ENCODE data around the gene ETS2.

The ETS2 gene

DNA sequence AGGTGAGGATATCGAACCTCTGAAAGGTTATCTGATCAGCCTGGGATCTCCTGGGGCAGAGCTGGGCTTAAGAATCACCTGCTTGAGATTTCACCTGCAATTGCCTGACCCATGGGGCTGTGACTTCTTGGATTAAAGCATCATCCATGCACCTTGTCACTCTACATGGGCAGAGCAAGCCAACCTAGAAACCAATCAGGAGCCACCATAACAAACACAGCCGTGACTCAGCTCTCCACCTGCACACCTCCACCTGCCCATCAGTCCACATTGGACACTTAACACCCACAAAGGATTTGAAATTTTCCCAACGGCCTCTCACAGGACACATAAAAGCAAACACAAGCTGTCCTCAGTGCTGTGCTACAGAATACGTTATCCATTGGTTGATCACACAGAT, 35.1 kb upstream of the ETS2 start:
- DNase-seq (ENCODE audit: low spot score in 2 of 2) (no peak), ATAC-seq (replicated peaks; ENCODE audit: extremely low read depth, poor library complexity, severe bottlenecking) (no peak)
- Mint-ChIP-seq H3K36me3 (ENCODE audit: insufficient read depth) (peaks cover 5% of the 10 kb centered on the region), H3K4me1 (peaks cover 35% of the 10 kb centered on the region), H3K27me3 (peaks cover 14% of the 10 kb centered on the region), H3K4me3 (no peak overlapping the region), H3K27ac (ENCODE audit: low read depth) (no peak overlapping the region), H3K9me3 (peaks cover 5% of the 10 kb centered on the region)

DNA sequence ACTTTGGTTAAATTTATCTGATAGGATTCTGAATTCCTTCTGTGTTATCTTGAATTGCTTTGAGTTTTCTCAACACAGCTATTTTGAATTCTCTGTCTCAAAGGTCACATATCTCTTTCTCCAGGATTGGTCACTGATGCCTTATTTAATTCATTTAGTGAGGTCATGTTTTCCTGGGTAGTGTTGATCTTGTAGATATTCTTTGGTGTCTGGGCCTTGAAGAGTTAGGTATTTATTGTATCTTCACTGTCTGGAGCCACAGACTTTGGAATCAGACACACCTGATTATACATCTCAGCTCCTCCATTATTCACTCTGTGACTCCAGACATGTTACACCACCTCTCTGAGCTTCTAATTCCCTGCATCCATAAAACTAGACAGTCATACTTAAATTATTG, 34.2 kb upstream of the ETS2 start:
- H3K27ac Mint-ChIP-seq (ENCODE audit: low read depth), result no peak overlapping the region
- peaks cover 32% of the 10 kb centered on the region for H3K4me1 Mint-ChIP-seq
- no peaks in the 10 kb centered on the region for H3K9me3 Mint-ChIP-seq
- DNase-seq (ENCODE audit: low spot score in 2 of 2) (no peak), ATAC-seq (replicated peaks; ENCODE audit: extremely low read depth, poor library complexity, severe bottlenecking) (no peak)
- H3K36me3 Mint-ChIP-seq (ENCODE audit: insufficient read depth), result peaks cover 5% of the 10 kb centered on the region
- H3K27me3 Mint-ChIP-seq, result peaks cover 14% of the 10 kb centered on the region
- no peak overlapping the region for H3K4me3 Mint-ChIP-seq

DNA sequence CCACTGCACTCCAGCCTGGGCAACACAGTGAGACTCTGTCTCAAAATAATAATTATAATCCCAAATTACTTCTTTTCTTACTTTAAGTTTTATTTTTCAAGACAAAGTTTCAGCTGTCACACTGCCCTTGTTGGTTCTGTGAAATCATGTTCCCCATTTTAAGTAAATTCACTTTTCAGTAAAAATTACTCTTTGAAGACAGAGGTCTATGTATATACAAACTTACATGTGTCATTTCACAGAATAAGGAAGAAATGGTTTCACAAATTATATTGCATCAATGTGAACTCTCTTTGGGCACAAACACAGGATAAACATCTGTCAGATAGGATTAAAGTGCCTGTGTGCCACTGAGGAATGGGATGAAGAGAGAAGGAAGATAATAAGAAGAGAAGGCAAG, 33.1 kb upstream of the ETS2 start:
- H3K36me3 Mint-ChIP-seq (ENCODE audit: insufficient read depth), result no peaks in the 10 kb centered on the region
- H3K4me1 Mint-ChIP-seq, result peaks cover 33% of the 10 kb centered on the region
- H3K9me3 Mint-ChIP-seq, result no peaks in the 10 kb centered on the region
- ATAC-seq (replicated peaks; ENCODE audit: extremely low read depth, poor library complexity, severe bottlenecking), result no peak
- no peak overlapping the region for H3K4me3 Mint-ChIP-seq
- no peak overlapping the region for H3K27ac Mint-ChIP-seq (ENCODE audit: low read depth)
- DNase-seq (ENCODE audit: low spot score in 2 of 2), result no peak
- peaks cover 14% of the 10 kb centered on the region for H3K27me3 Mint-ChIP-seq

DNA sequence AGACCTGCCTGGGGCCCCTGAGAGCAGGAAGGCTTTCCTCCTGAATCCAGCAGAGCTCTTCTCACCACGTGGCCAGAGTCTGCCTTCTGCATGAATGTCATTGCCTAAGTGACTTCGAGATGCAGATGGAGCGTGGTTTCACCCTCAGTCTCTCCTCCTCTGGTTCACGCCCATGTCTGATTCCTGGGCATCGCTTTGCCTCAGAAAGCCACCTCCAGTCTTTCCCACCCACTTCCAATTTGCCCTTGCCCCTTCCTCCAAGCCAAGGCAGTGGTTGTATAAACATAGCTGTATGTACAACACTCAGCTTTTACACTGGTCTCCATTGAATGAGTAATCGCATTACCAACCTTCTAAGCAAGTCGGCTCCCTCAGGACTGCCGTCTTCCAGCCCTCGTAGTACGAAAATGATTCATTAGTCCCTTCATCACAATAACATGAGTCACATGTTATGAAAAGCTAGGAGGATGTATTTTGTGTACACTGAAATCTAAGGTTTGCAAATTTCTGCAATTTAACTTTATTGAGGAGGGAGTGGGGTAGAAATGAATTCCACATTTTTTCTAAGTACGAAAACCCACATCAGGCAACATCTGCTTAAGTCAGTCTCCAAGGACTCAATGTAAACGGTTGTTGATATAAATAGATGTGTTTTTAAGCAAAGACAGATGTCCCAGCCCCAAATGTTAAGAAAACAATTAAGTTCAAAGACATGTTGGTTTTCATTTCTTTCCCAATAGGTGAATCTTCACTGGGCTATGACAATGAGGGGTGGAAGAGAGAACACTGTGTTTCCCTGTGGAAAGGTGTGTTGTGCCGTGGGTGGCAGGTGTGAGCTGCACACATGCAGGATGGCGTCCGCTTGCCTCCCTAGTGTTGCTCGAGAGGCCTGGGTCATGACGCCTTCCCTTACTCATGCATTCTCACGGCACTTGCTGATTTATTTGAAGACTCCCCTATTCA, 32.3 kb upstream of the ETS2 start:
- no peak for DNase-seq (ENCODE audit: low spot score in 2 of 2)
- peaks cover 31% of the 10 kb centered on the region for H3K4me1 Mint-ChIP-seq

DNA sequence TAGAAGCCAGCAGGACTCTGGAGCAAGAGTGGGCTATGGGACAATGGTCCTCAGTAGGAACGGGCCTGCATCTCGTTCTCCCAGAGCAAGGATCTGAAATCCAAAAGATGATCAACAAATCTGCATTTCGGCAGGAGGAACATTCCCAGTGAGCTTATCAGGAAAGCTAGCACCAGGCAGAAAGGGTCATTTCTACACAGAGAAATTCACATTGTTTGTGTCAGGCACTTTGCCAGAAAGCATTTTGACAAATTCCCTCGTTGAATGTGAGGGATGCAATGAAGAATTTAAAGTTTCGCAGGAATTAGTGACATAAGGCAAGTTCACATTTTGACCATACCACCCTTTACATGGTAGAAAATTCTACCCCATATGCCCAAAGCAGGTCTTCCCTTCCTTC, 31.6 kb upstream of the ETS2 start:
- ATAC-seq (replicated peaks; ENCODE audit: extremely low read depth, poor library complexity, severe bottlenecking) (no peak), DNase-seq (ENCODE audit: low spot score in 2 of 2) (no peak)
- H3K4me1 Mint-ChIP-seq, result peaks cover 23% of the 10 kb centered on the region
- H3K9me3 Mint-ChIP-seq, result peaks cover 5% of the 10 kb centered on the region
- H3K4me3 Mint-ChIP-seq, result no peak overlapping the region
- no peaks in the 10 kb centered on the region for H3K36me3 Mint-ChIP-seq (ENCODE audit: insufficient read depth)
- H3K27me3 Mint-ChIP-seq, result peaks cover 14% of the 10 kb centered on the region
- no peak overlapping the region for H3K27ac Mint-ChIP-seq (ENCODE audit: low read depth)

More for the DNA sequence above, 32.3 kb upstream of the ETS2 start:
- no peaks in the 10 kb centered on the region for H3K36me3 Mint-ChIP-seq (ENCODE audit: insufficient read depth)
- H3K27ac Mint-ChIP-seq (ENCODE audit: low read depth), result no peak overlapping the region
- peaks cover 1% of the 10 kb centered on the region for H3K9me3 Mint-ChIP-seq
- ATAC-seq (replicated peaks; ENCODE audit: extremely low read depth, poor library complexity, severe bottlenecking), result no peak
- peaks cover 14% of the 10 kb centered on the region for H3K27me3 Mint-ChIP-seq
- no peak overlapping the region for H3K4me3 Mint-ChIP-seq

DNA sequence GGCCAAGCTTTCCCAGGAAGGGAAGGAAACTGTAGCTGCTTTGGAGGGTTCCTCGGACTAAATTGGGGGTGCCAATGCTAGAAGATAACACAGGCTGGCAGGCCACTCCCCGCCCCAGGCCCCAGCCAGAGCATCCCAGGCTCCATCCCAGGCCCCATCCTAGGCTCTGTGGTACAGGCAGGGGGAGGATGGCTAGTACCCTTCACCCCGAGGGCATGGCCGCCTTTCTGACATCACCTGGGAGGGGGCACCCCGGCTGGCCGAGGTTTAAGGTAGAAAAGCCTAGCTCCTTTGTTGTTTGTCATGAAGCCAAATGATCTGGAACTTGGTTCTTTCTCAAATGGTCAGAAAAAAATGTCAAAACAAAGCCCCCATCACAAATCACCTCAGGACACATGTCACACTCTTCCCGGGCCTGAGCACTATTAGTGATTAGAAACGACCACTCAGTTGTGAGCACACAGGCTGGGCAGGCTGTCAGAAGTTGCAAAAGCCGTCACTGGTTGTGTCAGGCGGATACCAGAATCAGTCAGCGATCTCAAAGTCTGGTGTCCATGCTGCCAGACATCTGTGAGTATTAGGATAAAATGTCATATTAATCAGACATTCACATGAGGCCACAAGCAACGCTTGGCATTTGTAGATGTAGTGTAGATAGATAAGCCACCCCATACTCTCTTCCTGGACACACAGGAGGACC, 31.0 kb upstream of the ETS2 start:
- no peak for DNase-seq (ENCODE audit: low spot score in 2 of 2)
- H3K36me3 Mint-ChIP-seq (ENCODE audit: insufficient read depth), result no peaks in the 10 kb centered on the region
- no peak for ATAC-seq (replicated peaks; ENCODE audit: extremely low read depth, poor library complexity, severe bottlenecking)
- peaks cover 20% of the 10 kb centered on the region for H3K4me1 Mint-ChIP-seq
- H3K4me3 Mint-ChIP-seq, result no peak overlapping the region
- no peak overlapping the region for H3K27ac Mint-ChIP-seq (ENCODE audit: low read depth)
- H3K9me3 Mint-ChIP-seq, result peaks cover 5% of the 10 kb centered on the region
- H3K27me3 Mint-ChIP-seq, result peaks cover 14% of the 10 kb centered on the region

DNA sequence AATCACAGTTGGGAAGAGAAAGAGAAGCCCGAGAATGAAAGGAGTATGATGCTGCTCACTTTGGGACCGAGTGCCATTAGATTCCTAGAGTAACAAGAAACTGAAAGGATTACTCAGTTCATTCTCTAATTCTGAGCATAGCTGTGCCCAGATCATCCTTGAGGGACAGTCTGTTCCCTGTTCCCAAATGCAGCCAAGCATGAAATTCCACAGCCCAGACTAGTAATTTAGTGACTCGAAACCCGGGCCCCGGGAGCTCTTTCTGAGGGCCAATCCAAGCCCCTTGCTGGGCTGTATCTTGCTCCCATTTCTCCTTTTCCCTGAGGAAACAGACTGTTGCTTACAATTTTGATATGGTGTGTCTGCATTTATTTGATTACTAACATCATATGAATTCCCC, 30.0 kb upstream of the ETS2 start:
- Mint-ChIP-seq H3K4me3 (no peak overlapping the region), H3K36me3 (ENCODE audit: insufficient read depth) (no peaks in the 10 kb centered on the region), H3K9me3 (peaks cover 5% of the 10 kb centered on the region), H3K27ac (ENCODE audit: low read depth) (no peak overlapping the region), H3K27me3 (peaks cover 14% of the 10 kb centered on the region), H3K4me1 (peaks cover 20% of the 10 kb centered on the region)
- DNase-seq (ENCODE audit: low spot score in 2 of 2) (no peak), ATAC-seq (replicated peaks; ENCODE audit: extremely low read depth, poor library complexity, severe bottlenecking) (no peak)

DNA sequence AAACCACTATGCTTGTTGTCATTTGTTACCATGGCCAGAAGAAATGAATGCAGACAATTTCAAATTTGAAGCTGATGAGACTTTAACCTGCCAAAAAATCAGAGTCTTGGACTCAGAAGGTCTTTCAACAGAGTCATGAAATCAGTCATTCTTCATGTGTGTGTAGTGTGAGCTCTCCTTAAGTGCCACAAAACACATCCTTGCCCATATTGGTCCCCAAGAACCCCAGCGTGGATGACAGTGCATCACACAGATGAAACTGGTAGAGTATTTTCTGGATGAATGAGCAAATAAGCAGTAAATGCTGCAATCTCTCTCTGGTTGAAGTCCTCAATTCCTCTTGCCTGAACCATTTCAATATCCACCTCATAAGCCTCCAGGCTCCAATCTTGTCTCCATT, 28.7 kb upstream of the ETS2 start:
- H3K9me3 Mint-ChIP-seq, result peaks cover 5% of the 10 kb centered on the region
- peaks cover 14% of the 10 kb centered on the region for H3K27me3 Mint-ChIP-seq
- no peak overlapping the region for H3K4me3 Mint-ChIP-seq
- H3K27ac Mint-ChIP-seq (ENCODE audit: low read depth), result peak overlapping the region; percentile 33
- ATAC-seq (replicated peaks; ENCODE audit: extremely low read depth, poor library complexity, severe bottlenecking) (no peak), DNase-seq (ENCODE audit: low spot score in 2 of 2) (no peak)
- no peaks in the 10 kb centered on the region for H3K36me3 Mint-ChIP-seq (ENCODE audit: insufficient read depth)
- peaks cover 20% of the 10 kb centered on the region for H3K4me1 Mint-ChIP-seq

DNA sequence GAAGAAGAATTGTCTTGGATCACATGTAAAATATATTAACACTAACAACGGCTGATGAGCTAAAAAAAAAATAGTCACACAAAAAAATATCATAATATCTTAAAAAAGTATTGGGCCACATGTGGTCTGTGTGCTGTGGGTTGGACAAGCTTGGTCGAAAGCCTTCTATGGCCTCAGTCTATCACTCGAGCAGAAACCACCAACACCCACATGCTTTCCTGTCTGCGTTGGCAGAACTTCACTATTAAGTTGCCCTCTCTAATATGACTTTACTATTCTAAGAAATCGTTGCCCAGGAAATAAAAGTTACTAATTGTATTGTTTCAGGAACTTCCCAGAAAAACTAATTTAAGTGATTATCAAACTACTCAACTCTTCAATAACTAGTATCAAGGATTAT, 28.2 kb upstream of the ETS2 start:
- ATAC-seq (replicated peaks; ENCODE audit: extremely low read depth, poor library complexity, severe bottlenecking), result peak; percentile 75
- H3K36me3 Mint-ChIP-seq (ENCODE audit: insufficient read depth), result no peaks in the 10 kb centered on the region
- H3K9me3 Mint-ChIP-seq, result peaks cover 5% of the 10 kb centered on the region
- peaks cover 11% of the 10 kb centered on the region for H3K27me3 Mint-ChIP-seq
- no peak for DNase-seq (ENCODE audit: low spot score in 2 of 2)
- H3K4me1 Mint-ChIP-seq, result peaks cover 20% of the 10 kb centered on the region
- no peak overlapping the region for H3K4me3 Mint-ChIP-seq
- peak overlapping the region; percentile 33 for H3K27ac Mint-ChIP-seq (ENCODE audit: low read depth)

DNA sequence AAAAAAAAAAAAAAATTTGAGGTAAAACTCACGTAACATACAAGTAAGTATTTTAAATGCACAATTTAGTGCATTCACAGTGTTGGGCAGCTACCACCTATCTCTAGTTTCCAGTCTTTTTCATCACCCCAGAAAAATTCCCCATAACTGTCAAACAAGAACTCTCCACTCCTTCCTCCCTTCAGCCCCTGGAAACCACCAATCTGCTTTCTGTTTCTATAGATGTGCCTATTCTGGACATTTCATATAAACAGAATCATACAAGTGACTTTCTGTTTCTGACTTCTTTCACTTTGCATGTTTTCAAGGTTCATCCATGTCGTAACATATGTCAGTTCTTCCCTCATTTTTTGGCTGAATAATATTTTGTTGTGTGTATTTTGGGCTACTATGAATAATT, 24.9 kb upstream of the ETS2 start:
- Mint-ChIP-seq H3K4me3 (no peak overlapping the region), H3K9me3 (peaks cover 5% of the 10 kb centered on the region), H3K36me3 (ENCODE audit: insufficient read depth) (peaks cover 2% of the 10 kb centered on the region), H3K27me3 (no peaks in the 10 kb centered on the region), H3K4me1 (peaks cover 20% of the 10 kb centered on the region), H3K27ac (ENCODE audit: low read depth) (no peak overlapping the region)
- ATAC-seq (replicated peaks; ENCODE audit: extremely low read depth, poor library complexity, severe bottlenecking), result no peak
- DNase-seq (ENCODE audit: low spot score in 2 of 2), result no peak

DNA sequence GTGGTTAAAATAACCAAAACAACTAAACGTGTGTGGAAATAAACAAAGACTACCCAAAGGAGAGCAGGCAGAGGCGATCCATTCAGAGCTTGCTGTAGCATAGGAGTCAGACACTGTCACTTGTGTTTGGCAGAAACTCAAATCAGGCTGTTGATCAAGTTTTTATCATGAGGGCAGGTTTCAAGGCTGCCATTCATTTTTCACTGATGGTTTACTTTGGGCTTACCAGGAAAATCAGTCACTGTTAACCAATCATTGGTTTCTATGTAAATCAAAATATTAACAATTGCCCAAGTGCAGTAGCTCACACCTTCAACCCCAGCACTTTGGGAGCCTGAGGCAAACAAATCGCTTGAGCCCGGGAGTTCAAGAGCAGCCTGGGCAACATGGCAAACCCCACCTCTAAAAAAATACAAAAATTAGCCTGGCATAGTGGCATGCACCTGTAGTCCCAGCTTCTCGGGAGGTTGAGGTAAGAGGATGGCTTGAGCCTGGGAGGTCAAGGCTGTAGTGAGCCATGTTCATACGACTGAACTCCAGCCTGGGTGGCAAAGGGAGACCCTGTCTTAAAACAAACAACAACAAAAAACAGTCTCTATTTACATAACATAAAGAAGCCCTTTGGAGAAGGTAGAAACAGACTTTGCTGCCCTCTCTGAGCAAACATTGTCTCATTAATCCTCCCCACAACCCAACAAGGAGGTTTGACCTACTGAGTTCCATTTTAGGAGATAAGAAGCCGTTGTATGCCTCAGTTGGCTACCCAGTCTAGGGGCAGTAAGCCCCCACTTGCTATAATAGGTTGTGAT, 21.1 kb upstream of the ETS2 start:
- Mint-ChIP-seq H3K4me1 (no peaks in the 10 kb centered on the region), H3K9me3 (no peaks in the 10 kb centered on the region), H3K27ac (ENCODE audit: low read depth) (no peak overlapping the region), H3K27me3 (no peaks in the 10 kb centered on the region), H3K4me3 (no peak overlapping the region), H3K36me3 (ENCODE audit: insufficient read depth) (peaks cover 2% of the 10 kb centered on the region)
- ATAC-seq (replicated peaks; ENCODE audit: extremely low read depth, poor library complexity, severe bottlenecking), result no peak
- DNase-seq (ENCODE audit: low spot score in 2 of 2), result no peak

DNA sequence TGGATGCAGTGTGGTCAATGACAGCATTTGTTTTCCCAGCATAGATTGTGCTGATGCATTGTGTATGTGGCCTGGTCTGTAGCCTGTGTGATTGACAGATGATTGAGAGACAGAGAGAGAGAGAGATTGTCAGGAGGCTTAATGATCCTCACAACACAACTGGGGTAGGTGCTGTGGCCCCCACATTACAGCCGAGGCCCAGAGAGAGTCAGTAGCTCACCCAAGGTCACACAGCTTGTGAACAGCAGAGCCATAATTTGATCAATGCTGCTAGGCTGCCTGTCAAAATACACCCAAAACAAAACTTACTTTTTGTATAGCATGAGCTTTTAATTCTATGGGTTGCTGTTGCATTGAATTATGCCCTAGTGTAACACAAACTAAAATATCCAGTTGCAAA, 20.2 kb upstream of the ETS2 start:
- Mint-ChIP-seq H3K4me3 (no peak overlapping the region), H3K36me3 (ENCODE audit: insufficient read depth) (peaks cover 2% of the 10 kb centered on the region), H3K27me3 (no peaks in the 10 kb centered on the region), H3K4me1 (no peaks in the 10 kb centered on the region), H3K9me3 (no peaks in the 10 kb centered on the region), H3K27ac (ENCODE audit: low read depth) (no peak overlapping the region)
- no peak for DNase-seq (ENCODE audit: low spot score in 2 of 2)
- ATAC-seq (replicated peaks; ENCODE audit: extremely low read depth, poor library complexity, severe bottlenecking), result no peak

Measured in central memory CD8-positive, alpha-beta T cell (primary cell).